ENCODE data around the gene CLP1.
"Not testable (repeated sequence)": the region's sequence is repeated elsewhere in the genome, so short reads cannot be mapped to it uniquely, and the experiment has no call there.

Gene CLP1

GRCh38 chr11:57640068-57640800 lies 17.3 kb upstream of the CLP1 start:
- DNase-seq = no peak

- no peak for DNase-seq
Observed at GRCh38 chr11:57641011-57641807, 16.4 kb upstream of the CLP1 start.

DNA sequence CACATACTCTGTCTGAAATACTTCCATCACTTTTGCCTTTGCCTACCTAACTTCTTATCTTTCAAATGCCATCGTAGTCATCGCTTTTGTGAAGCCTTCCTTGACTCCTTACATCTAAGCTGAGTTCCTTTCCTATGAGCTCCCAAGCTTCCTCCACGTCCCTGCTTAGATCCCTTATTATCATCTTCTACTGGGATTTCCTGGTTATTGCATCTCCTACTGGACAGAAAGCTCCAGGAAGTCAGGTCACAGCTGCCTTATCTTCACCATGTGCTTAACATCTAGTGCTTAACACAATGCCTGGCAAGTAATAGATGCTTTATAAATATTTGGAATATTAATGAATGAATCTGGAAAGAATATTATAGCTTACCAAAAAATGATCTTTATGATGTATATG lies 13.8 kb upstream of the CLP1 start:
- DNase-seq = no peak

DNA sequence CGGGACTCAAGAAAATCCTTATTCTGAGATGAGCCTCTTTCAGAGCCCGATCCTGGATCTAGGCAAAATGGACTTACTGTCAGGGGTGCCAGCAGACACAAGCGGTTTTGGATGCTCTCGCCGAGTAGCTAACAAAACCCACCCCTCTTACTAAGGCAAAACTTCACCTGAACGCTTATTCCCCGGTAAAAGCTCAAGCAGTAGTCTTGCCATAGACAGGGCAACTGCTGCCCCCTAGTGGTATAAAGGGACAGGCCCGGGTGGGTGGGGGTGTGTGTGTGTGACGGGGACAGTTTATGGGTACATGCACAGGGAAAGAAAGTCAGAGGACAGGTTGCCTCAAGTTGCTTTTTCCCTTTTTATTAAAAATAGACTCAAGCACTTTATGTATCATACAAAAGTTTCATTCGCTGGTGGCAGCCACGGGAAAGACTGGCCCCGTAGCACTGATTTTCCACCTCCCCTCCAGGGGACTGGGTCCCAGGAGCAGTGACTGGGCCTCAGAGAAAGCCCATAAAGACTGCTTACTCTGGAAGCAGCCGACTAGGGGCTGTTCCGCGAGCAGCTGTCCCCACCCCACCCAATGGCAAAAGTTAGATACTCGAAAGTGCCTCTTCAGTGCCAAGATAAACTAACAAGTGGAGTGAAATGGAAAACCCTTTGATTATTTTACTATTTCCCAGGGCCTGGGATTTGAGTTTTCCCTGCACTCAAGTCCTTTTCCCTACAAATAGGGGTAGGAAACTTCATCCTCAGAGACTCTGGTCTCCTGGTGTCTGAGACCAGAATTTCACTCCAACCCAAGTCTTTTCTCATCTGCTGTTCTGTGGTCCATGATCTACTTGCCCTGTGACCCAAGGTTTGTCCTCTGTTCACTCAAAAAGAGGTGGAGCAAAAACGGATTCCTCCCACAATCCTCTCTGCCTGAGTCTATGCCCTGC lies 12.5 kb upstream of the CLP1 start:
- DNase-seq = peak; percentile 66

DNA sequence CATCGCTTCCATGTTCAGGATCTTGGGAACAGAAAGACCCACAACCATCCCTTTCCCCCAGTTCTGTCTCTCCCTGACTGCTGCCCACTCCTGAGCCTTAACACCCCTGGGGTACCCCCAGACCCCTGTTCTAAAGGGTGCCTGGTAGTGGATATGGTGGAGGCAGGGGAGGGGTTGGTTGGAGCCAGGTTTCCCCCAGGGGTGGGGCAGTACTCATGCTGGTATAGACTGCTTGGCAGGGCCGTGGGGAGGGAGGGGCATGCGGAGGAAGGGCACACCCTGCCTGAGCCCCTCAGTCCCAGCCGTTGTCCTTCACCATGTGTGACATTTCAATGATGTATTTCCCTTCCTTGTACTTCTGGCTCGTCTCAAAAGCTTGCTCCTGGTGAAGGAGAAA lies 11.9 kb upstream of the CLP1 start:
- DNase-seq = no peak

DNA sequence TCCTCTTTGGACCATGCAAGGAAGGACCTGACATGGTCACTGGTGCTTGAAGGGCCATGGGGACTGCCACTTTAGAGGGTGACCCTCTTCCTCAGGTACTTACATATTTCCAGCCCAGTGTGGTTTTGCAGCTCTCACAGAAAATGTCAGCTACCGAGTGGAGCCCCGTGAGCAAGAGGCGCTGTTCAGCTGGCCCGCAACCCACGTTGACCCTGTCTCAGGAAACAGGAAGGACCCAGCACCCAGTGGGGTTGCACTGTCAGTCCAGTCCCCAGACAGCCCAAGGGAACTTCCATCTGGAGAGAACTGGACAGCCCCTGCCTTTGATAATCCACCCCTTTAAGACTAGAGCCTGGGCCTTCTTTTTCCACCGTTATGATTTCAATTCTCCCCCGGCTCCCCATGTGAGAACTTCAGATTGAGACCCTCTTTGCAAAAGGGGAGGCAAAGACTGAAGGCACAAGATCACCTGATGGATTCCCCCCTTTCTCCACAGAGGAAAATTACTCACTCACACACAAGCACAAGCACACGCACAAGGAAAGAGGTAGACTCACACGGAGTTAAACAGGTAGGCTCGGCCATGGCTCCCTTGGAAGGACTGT lies 11.3 kb upstream of the CLP1 start:
- no peak for DNase-seq

- peak; percentile 57 for DNase-seq
Observed at GRCh38 chr11:57646799-57647303, 10.7 kb upstream of the CLP1 start.

GRCh38 chr11:57647372-57647771 lies 10.2 kb upstream of the CLP1 start:
- DNase-seq = no peak

GRCh38 chr11:57647960-57648800 lies 9.4 kb upstream of the CLP1 start:
- DNase-seq = peak; percentile 61

DNA sequence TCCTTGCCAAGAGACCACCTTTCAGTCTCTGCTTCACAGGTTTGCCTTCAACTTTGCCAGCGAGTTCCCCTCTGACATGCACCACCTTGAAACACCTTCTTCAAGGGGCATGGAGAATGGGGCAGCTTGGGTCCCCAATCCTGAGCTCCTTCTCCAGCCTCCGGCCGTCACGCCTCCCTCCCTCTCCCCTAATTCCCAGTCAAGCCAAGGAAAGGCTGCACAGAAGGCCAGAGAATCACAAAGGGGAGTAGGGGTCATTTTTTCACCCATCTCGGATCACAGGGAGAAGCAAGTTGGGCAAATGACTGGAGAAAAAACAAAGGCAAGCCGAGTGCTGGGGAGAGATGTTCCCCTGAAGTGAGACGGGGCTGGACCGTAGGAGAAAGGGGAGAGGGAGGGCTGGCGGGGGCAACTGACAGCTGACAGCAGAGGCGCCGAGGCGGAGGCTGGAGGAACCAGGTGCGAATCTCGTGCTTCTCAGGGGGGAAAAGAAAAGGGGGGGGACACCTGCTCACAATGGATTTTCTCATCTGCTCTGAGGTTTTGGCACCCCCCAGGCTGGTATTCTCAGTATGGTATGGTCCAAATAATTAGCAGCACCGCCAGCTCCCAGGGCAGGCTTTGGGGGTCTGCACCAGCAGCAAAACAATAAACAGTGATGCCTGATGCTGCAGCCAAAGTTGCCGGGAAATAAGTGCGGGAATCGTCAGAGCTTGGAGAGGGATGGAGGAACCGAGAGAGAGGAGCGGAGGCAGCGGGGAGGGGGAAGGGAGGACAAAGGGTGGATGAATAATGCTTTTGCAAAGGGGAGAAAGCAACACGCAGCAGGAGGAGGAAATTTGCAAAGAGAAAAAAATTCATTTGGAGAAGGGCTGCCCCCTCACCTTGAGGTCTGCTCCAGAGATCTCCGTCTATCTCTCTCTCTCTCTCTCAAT lies 8.5 kb upstream of the CLP1 start:
- DNase-seq = peak; percentile 50

- no peak for DNase-seq
Observed at GRCh38 chr11:57649826-57650738, 7.5 kb upstream of the CLP1 start, which contains the start of gene YPEL4. Gene YPEL4 (minus strand): TSS chr11:57649912. CDS start chr11:57647107, 2,805 bp downstream.

GRCh38 chr11:57650739-57651090 lies 6.8 kb upstream of the CLP1 start:
- no peak for DNase-seq

GRCh38 chr11:57651408-57651807 lies 6.2 kb upstream of the CLP1 start:
- no peak for DNase-seq

GRCh38 chr11:57652230-57652629 lies 5.3 kb upstream of the CLP1 start:
- DNase-seq = not testable (repeated sequence)

DNA sequence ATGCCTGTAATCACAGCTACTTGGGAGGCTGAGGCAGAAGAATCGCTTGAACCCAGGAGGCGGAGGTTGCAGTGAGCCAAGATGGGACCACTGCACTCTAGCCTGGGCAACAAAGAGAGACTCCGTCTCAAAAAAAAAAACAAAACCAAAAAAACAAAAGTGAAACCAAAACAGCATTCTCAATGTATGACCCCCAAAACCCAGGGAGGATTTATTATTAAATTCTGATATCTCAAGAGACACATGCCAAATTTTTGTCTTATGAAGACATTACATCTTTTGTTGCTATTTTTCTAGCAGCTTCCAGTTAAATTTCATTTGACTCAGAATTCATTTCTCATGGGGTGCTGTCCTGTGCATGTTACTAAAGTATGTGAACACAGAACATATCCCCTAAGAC lies 4.9 kb upstream of the CLP1 start:
- DNase-seq = no peak

GRCh38 chr11:57653163-57653562 lies 4.4 kb upstream of the CLP1 start:
- no peak for DNase-seq

- DNase-seq = no peak
Observed at GRCh38 chr11:57656885-57657193, 723 bp upstream of the CLP1 start.

- no peak for DNase-seq
Observed at GRCh38 chr11:57658023-57658361, 430 bp downstream of the CLP1 start.

- DNase-seq = no peak
Observed at GRCh38 chr11:57659669-57660068, 2.1 kb downstream of the CLP1 start.

All from right kidney (tissue), 1 donor.